ENCODE results near the gene TNFRSF4. TPM values are rescaled to one million over a fixed set of nuclear protein-coding genes. Genes with fewer than 3 reads are reported as not detected.

TNFRSF4 gene
- total RNA-seq, 1 experiment from 2014 or later: 0.17 TPM

GRCh38 chr1:1245817-1246576, 32.0 kb upstream of the TNFRSF4 start:
- no peak for DNase-seq (ENCODE audit: low read depth)

GRCh38 chr1:1245178-1245816, 31.3 kb upstream of the TNFRSF4 start:
- no peak for DNase-seq (ENCODE audit: low read depth)

DNA sequence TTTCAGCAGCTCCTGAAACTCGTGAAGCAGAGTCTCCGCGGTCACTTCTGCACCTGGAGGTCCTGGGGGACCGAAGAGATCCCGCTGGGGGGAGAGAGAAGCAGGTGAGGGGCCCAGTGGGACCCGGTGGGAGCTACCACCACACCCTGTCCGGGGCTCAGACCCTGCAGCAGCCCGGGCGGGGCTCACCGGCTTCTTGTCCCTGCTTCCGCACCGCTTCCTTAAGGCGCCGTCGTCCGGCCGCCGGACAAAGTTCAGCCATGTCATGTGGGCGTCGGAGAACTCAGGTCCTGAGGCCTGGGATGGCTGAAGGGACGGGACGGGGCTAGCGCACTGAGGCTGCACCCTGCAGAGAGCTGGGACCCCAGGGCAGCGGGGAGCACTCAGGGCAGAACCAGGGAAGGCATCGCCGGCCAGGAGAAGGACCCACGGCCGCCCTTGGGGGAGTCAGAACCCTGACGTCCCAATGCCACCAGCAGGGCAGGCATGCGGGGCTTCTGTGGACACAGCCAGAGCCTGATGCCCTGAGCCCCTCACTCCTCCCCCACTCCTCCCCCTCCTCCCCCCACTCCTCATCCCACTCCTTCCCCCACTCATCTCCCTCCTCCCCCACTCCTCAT, 30.3 kb upstream of the TNFRSF4 start:
- DNase-seq (ENCODE audit: low read depth): no peak

- no peak for DNase-seq (ENCODE audit: low read depth)
Measured at GRCh38 chr1:1243807-1244191, 29.8 kb upstream of the TNFRSF4 start.

DNA sequence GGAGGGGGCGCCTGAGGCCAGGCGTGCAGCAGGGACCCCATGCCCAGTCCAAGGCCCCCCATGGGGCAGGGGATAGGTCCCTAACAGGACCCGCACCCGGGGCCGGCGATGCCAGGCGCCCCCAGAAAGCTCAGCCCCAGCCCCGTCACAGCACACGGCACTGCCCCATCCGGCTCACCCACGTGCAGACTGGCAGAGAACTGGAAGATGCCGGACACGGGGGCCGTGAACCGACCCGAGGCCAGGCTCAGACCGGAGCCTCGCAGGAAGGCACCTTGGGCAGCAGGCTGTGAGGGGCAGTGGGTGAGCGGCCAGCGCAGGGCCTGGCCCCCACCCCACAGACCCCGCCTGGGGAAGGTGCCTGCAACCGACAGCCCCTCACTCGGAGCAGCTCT, 29.3 kb upstream of the TNFRSF4 start:
- DNase-seq (ENCODE audit: low read depth): no peak

DNA sequence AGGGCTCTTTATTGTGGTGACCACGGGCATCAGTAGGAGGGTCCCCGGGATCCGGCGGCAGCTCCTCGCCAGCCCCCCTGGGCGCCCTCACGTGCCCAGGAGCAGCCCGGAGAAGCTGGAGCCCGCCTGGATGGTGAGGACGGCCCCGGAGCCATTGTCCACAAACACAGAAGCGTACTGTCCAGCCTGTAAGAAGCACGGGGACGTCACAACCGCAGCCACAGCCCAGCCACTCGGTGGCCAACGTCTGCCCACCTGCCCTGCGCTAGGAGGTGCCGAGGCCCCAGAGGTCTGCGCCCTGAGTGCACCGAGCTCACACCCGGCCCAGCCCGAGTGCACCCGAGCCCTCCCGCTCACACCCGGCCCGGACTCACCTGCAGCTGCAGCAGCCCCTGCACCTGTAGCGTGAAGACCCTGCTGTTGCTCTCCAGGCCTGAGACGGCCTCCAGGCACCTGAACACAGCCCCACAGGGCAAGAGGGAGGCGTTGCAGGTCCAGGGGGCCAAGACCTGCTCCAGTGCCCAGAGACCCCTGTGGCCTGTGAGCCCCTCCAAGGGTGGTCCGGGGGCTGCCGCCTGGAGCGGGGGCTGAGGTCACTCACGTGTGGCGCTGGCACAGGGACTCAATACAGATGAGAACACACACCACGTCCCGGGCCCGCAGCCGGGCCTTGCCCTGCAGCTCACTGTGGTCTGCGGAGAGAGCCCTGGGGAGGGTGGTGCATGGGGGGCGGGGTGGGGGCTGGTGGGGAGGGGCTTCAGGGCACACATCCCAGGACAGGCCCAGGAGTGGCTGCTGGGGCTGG, 28.7 kb upstream of the TNFRSF4 start:
- DNase-seq (ENCODE audit: low read depth): no peak

DNA sequence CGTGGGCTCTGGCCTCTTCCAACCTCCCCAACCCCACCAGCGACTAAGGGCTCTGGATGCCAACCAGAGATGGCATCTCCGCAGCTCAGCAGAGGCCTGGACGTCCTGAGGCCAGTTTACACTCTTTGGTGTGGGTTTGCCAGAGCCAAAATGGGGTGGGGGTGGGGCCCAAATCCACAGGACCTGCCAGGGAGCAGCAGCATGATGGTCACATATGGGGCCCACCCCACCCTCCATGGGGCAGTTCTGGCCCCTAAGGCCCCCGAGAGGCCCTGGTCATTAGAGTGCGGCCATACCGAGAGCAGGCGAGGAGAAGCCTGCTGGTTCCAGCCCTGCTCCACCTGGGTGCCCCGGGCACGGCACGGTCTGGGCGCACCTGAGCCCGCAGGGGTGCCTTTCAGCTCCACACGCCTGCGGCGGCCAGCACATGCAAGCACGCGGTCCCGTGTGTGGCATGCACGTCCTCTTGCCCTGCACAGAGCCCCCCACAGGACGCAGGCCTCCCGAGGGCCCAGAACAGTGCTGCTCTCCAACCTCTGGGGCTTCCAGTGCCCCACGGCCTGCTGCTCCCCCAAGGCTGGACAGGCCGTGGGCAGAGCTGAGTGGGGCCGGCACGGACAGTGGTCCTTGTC, 27.8 kb upstream of the TNFRSF4 start:
- no peak for DNase-seq (ENCODE audit: low read depth)

DNA sequence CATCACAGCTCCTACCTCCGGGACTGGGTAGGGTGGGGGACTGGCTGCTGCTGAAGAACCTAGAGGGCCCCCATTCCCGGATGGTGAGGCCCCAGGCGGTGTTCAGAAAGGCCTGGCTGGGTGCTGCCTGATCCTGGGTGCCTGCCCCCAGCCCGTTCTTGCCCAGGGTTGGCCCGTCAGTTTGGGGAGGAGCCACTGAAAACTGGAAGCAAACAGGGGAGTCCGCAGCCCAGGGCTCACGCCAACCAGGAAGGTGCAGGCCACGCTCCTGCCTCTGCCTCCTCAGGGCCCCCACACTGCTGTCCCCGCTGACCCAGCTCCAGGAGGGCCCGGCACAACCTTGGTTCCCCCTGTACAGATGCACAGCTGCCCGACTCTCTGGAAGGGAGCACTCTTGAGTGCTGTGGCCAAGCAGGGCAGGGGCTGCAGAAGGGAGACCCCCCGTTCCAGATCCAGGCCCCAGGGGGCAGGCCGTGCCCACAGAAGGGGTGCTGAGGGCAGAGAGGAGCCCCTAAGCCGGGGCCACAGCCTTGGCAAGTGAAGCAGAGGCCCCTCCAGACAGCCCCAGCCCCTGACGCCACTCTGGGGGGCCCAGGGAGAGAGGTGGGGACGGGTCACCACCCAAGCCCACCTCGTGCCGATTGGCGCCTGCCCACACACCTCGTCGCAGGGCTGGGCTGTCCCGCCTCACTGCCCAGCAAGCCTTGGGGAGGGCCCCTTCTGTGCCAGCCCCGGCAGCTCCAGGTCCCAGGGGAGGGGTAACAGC, 27.1 kb upstream of the TNFRSF4 start:
- no peak for DNase-seq (ENCODE audit: low read depth)

DNA sequence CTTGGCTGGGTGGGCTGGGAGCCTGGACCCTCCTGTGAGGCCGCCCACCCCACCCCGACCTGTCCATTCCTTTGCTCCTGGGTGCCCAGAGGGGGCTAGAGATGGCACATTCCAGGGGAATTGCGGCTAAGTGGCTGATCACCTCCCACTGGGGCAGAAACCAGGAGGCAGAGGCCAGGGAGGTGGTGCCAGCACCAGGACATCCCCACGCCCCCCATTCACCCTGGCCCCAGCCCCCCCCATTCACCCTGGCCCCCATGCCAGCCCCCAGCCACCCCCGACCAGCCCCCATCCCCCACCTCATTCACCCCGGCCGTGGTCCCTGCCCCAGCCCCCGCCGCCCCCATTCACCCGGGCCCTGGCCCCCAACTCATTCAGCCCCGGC, 26.4 kb upstream of the TNFRSF4 start:
- DNase-seq (ENCODE audit: low read depth): no peak

- no peak for DNase-seq (ENCODE audit: low read depth)
Measured at GRCh38 chr1:1239614-1240347, 25.8 kb upstream of the TNFRSF4 start.

GRCh38 chr1:1239227-1239613, 25.3 kb upstream of the TNFRSF4 start:
- DNase-seq (ENCODE audit: low read depth): no peak

DNA sequence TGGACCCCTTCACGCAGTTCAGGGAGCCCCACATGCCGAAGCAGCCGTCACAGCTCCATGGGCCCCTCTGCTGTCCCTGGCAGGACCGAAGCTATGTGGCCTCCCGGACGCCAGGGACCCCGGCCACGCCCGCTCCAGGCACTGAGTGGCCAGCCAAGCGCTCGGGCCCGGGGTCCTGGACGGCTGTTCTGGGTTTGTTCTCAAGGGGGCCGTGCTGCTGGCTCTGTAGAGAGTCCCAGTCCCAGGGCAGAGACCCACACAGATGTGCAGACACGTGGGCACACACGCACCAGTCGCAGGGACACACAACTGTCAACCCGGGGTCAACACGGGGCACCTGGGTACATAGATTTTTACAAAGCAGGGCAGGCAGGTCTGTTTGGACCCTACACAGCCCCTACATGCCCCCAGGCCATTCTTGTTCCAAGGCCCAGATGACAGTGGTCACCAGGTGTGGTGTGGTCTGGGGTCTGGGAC, 24.8 kb upstream of the TNFRSF4 start:
- DNase-seq (ENCODE audit: low read depth): no peak

DNA sequence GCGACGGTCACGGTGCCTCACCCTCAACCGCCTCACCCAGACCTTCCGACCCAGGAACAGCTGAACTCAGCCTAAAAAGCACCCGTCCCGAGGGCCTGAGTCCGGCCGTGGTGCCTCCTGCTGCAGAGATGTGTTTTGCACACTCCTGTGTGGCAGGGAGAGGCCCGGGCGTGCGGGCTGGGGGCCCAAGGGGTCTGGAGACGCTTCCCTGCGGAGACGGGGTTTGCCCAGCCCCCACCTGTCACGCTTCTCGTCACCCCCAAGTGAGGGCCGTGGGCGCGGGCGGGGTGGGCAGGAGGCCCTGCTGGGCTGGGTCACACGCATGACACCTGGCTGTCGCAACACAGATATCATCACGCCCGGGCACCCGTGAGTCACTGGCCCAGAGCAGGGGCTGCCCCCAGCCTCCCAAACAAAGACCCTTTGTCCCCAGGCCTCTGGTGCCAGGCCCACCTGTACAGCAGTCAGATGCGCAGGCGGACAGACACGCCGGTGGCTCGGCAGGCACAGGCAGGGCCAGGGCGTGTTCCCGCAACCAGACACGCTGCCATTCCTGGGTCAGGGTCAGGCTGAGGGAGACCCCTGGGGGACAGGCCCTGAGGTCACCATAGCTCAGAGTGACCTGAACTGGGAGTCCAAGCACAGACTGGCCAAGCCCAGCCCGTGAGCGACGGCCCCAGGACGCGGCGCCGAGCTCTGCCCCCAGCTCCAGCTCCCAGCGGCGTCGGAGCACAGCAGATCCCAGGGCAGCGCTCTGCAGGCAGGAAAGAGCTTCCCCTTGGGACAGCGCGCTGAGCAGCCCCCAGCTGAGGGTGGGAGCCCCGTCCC, 24.1 kb upstream of the TNFRSF4 start:
- no peak for DNase-seq (ENCODE audit: low read depth)

DNA sequence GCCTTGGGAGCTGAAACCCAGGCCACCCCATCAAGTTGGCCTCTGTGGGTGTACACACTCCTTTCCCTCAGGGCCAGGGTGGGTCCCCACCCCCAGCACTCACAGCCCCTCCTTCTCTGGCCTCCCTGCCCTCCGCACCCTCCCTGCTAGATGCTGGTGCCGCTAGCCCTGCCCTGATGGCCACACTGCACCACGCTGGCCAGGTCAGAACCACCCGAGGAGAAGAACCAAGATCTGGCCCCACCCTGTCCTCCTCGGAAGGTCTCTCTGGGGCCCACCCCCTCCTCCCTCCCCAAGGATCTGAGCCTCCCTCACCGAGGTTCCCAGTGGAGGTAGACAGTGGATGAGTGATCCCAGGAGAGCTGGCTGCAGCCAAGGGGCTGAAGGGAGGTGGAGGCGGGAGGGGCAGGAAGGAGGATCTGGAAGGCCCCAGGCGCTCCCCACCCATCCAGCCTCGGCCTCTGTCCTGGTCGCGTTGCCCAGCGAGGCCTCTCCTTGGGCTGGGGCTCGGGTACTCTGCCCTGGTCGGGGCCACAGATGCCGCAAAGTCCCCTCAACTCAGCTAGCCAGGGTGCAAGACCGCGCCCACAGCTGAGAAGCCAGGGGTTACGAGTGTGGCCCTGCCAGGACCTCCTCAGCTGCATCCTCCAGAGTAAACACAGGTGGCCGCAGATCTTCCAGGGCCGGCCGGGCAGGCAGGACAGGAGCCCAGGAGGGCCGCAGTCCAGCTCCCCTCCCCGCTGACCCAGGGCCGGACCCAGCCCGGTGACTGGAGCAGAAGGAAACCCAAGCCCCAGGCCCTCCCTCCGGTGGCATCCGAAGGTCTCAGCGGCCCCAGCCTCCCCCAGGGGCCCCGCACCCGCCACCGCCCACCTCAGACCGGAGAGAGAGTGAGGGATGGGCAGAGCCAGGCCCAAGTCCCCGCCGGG, 23.3 kb upstream of the TNFRSF4 start:
- DNase-seq (ENCODE audit: low read depth): no peak

- DNase-seq (ENCODE audit: low read depth): no peak
Measured at GRCh38 chr1:1236176-1236763, 22.3 kb upstream of the TNFRSF4 start.

DNA sequence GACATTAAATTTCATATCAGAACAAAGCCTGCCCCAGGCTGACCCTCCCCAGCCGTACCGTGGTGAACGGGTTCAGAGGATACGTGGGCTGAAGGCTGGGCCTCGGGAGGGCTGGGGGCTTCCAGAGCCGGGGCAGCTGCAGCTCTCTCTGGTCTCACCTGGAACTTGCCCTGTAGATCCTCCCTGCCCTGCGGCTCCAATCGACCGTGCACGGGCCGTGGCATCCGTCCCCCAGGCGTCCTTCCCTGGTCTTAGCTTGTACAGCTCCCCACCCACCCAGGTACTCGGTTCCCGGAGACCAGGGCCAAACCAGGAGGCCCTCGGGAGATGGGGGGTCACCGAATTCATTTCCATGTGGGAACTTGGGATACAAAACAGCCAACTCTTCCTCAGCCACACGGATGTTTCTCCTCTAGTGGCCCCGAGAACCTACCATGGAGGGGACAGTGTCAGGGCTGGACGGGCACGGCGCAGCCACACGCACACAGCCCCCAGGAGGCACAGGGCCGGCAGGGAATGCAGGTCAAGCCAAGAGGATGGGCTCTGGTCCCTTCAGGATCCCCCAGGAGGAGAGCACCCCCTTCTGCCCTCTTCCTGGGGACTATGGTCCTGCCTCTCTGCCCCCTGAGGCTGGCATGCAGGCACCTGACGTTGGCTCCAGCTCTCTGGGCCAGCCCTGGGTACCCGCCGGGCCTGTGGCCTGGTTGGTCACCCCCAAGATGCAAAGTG, 21.2 kb upstream of the TNFRSF4 start:
- no peak for DNase-seq (ENCODE audit: low read depth)

Measured in LHCN-M2 (cell line).